ENCODE measurements around the gene ORMDL1.

Gene ORMDL1

GRCh38 chr2:189819297-189819704, 35.2 kb upstream of the ORMDL1 start:
- no peak for TF ChIP-seq EZH2phosphoT487 (IDR thresholded peaks at IDR 0.05; ENCODE audit: borderline replicate concordance)
- no peak for TF ChIP-seq CTCF (conservative IDR thresholded peaks at IDR 0.05; ENCODE audit: low read length)
- Histone ChIP-seq H3K9me2 (replicated peaks; ENCODE audit: low read depth, low read length) (no peaks in the 10 kb centered on the region), H3K27me3 (ENCODE audit: insufficient read depth, low read length, poor library complexity, severe bottlenecking) (no peaks in the 10 kb centered on the region), H3F3A (ENCODE audit: low read depth) (no peaks in the 10 kb centered on the region), H3K4me2 (ENCODE audit: low read depth, low read length, poor library complexity, severe bottlenecking) (no peak overlapping the region), H4K20me1 (ENCODE audit: insufficient read depth, low read length, poor library complexity, severe bottlenecking) (no peaks in the 10 kb centered on the region), H3K9ac (ENCODE audit: low read depth, low read length, poor library complexity, severe bottlenecking) (no peak overlapping the region), H3K4me3 (ENCODE audit: low read length, poor library complexity, severe bottlenecking) (no peak overlapping the region), H3K36me3 (ENCODE audit: insufficient read depth, low read length) (peaks cover 30% of the 10 kb centered on the region), H2AFZ (ENCODE audit: low read length) (no peak overlapping the region), H3K79me2 (ENCODE audit: insufficient read depth, low read length) (no peaks in the 10 kb centered on the region), H3K4me1 (ENCODE audit: insufficient read depth, low read length, poor library complexity, severe bottlenecking) (no peaks in the 10 kb centered on the region), H3K9me3 (ENCODE audit: insufficient read depth, low read depth, low read length) (no peaks in the 10 kb centered on the region)

GRCh38 chr2:189818249-189819038, 34.3 kb upstream of the ORMDL1 start:
- Histone ChIP-seq H3K4me1 (ENCODE audit: insufficient read depth, low read length, poor library complexity, severe bottlenecking) (no peaks in the 10 kb centered on the region), H3K4me3 (ENCODE audit: low read length, poor library complexity, severe bottlenecking) (no peak overlapping the region), H3K36me3 (ENCODE audit: insufficient read depth, low read length) (peaks cover 30% of the 10 kb centered on the region), H4K20me1 (ENCODE audit: insufficient read depth, low read length, poor library complexity, severe bottlenecking) (no peaks in the 10 kb centered on the region), H3K4me2 (ENCODE audit: low read depth, low read length, poor library complexity, severe bottlenecking) (no peak overlapping the region), H2AFZ (ENCODE audit: low read length) (no peak overlapping the region), H3K9me2 (replicated peaks; ENCODE audit: low read depth, low read length) (no peaks in the 10 kb centered on the region), H3K9me3 (ENCODE audit: insufficient read depth, low read depth, low read length) (no peaks in the 10 kb centered on the region), H3K9ac (ENCODE audit: low read depth, low read length, poor library complexity, severe bottlenecking) (no peak overlapping the region), H3F3A (ENCODE audit: low read depth) (no peaks in the 10 kb centered on the region), H3K79me2 (ENCODE audit: insufficient read depth, low read length) (no peaks in the 10 kb centered on the region), H3K27me3 (ENCODE audit: insufficient read depth, low read length, poor library complexity, severe bottlenecking) (no peaks in the 10 kb centered on the region)
- no peak for TF ChIP-seq CTCF (conservative IDR thresholded peaks at IDR 0.05; ENCODE audit: low read length)
- TF ChIP-seq EZH2phosphoT487 (IDR thresholded peaks at IDR 0.05; ENCODE audit: borderline replicate concordance) = no peak

- Histone ChIP-seq H3K36me3 (ENCODE audit: insufficient read depth, low read length) (peaks cover 55% of the 10 kb centered on the region), H2AFZ (ENCODE audit: low read length) (no peak overlapping the region), H3K79me2 (ENCODE audit: insufficient read depth, low read length) (peaks cover 11% of the 10 kb centered on the region; the same call in 1 of the 2 replicates), H3K27me3 (ENCODE audit: insufficient read depth, low read length, poor library complexity, severe bottlenecking) (no peaks in the 10 kb centered on the region), H4K20me1 (ENCODE audit: insufficient read depth, low read length, poor library complexity, severe bottlenecking) (peaks cover 3% of the 10 kb centered on the region), H3K4me3 (ENCODE audit: low read length, poor library complexity, severe bottlenecking) (no peak overlapping the region), H3K9ac (ENCODE audit: low read depth, low read length, poor library complexity, severe bottlenecking) (no peak overlapping the region), H3K4me1 (ENCODE audit: insufficient read depth, low read length, poor library complexity, severe bottlenecking) (peaks cover 3% of the 10 kb centered on the region), H3F3A (ENCODE audit: low read depth) (no peaks in the 10 kb centered on the region), H3K9me3 (ENCODE audit: insufficient read depth, low read depth, low read length) (no peaks in the 10 kb centered on the region), H3K9me2 (replicated peaks; ENCODE audit: low read depth, low read length) (no peaks in the 10 kb centered on the region), H3K4me2 (ENCODE audit: low read depth, low read length, poor library complexity, severe bottlenecking) (no peak overlapping the region)
- TF ChIP-seq EZH2phosphoT487 (IDR thresholded peaks at IDR 0.05; ENCODE audit: borderline replicate concordance) (no peak), CTCF (conservative IDR thresholded peaks at IDR 0.05; ENCODE audit: low read length) (no peak)
Observed at GRCh38 chr2:189803431-189803830, 19.3 kb upstream of the ORMDL1 start.

Measured in Loucy (cell line).